H9 (cell line): Measurements from ENCODE around the gene GSG1L. TPM values are rescaled to one million over a fixed set of nuclear protein-coding genes. Genes with fewer than 3 reads are reported as not detected.

Experiments
- DNase-seq: peaks from one replicate; pipeline ENCODE4 v3.0.0-alpha.2; 2017
- H2AFZ ChIP-seq: one replicate; pipeline ENCODE4 v1.6.1; 2013; ENCODE audit warnings: mild to moderate bottlenecking, low read length, control low read depth, moderate library complexity
- H2AK5ac ChIP-seq: 2 replicates; pipeline ENCODE4 v1.6.1; 2013; ENCODE audit warnings: low read length, control low read depth, mixed read lengths; ENCODE audit not compliant: insufficient read length
- H2BK120ac ChIP-seq: one replicate; pipeline ENCODE4 v1.6.1; 2013; ENCODE audit warnings: low read depth, mild to moderate bottlenecking, low read length, control low read depth, inconsistent platforms; ENCODE audit not compliant: poor library complexity, severe bottlenecking
- H2BK12ac ChIP-seq: 2 replicates; pipeline ENCODE4 v1.6.1; 2013; ENCODE audit warnings: low read length, control low read depth, mixed read lengths, low read depth; ENCODE audit not compliant: insufficient read length
- H2BK15ac ChIP-seq: 2 replicates; pipeline ENCODE4 v1.6.1; 2013; ENCODE audit warnings: low read depth, low read length, control low read depth
- H2BK20ac ChIP-seq: one replicate; pipeline ENCODE4 v1.6.1; 2013; ENCODE audit warnings: low read depth, mild to moderate bottlenecking, low read length, control low read depth, inconsistent platforms; ENCODE audit not compliant: poor library complexity, severe bottlenecking
- H2BK5ac ChIP-seq: 2 replicates; pipeline ENCODE4 v1.6.1; 2013; ENCODE audit warnings: low read length, control low read depth, mixed read lengths; ENCODE audit not compliant: insufficient read length
- H3K14ac ChIP-seq: 2 replicates; pipeline ENCODE4 v1.6.1; 2013; ENCODE audit warnings: low read length, control low read depth; ENCODE audit not compliant: insufficient read depth
- H3K18ac ChIP-seq: 2 replicates; pipeline ENCODE4 v1.6.1; 2013; ENCODE audit warnings: low read depth, mild to moderate bottlenecking, mixed read lengths, low read length, control low read depth; ENCODE audit not compliant: insufficient read length
- H3K23ac ChIP-seq: 2 replicates; pipeline ENCODE4 v1.6.1; 2013; ENCODE audit warnings: low read length, control low read depth, mixed read lengths, low read depth; ENCODE audit not compliant: insufficient read length
- H3K23me2 ChIP-seq: 2 replicates; pipeline ENCODE4 v1.6.1; 2013; ENCODE audit warnings: low read depth, mild to moderate bottlenecking, mixed read lengths, low read length, control low read depth; ENCODE audit not compliant: insufficient read length, poor library complexity, severe bottlenecking
- H3K27ac ChIP-seq: 2 replicates; pipeline ENCODE4 v1.5.1; 2013; ENCODE audit warnings: low read length, control low read depth, mixed read lengths, low read depth; ENCODE audit not compliant: insufficient read length
- H3K27me3 ChIP-seq: 2 replicates; pipeline ENCODE4 v1.6.1; 2013; ENCODE audit warnings: low read length, control low read depth, inconsistent platforms; ENCODE audit not compliant: insufficient read depth
- H3K4ac ChIP-seq: 2 replicates; pipeline ENCODE4 v1.6.1; 2013; ENCODE audit warnings: low read depth, mild to moderate bottlenecking, control low read depth, inconsistent platforms, low read length, moderate library complexity
- H3K4me1 ChIP-seq: 2 replicates; pipeline ENCODE4 v1.6.1; 2013; ENCODE audit warnings: low read length, control low read depth, inconsistent platforms; ENCODE audit not compliant: insufficient read depth
- H3K4me2 ChIP-seq: 2 replicates; pipeline ENCODE4 v1.6.1; 2013; ENCODE audit warnings: low read length, control low read depth, mixed read lengths; ENCODE audit not compliant: insufficient read length, insufficient read depth
- H3K56ac ChIP-seq: 2 replicates; pipeline ENCODE4 v1.6.1; 2013; ENCODE audit warnings: low read depth, mild to moderate bottlenecking, mixed read lengths, low read length, control low read depth; ENCODE audit not compliant: insufficient read length
- H3K79me1 ChIP-seq: 2 replicates; pipeline ENCODE4 v1.6.1; 2013; ENCODE audit warnings: low read depth, mild to moderate bottlenecking, moderate library complexity, low read length, control low read depth, inconsistent platforms; ENCODE audit not compliant: insufficient read depth, poor library complexity, severe bottlenecking
- H3K79me2 ChIP-seq: 2 replicates; pipeline ENCODE4 v1.6.1; 2013; ENCODE audit warnings: low read length, control low read depth, inconsistent platforms; ENCODE audit not compliant: insufficient read depth
- H3K9ac ChIP-seq: 2 replicates; pipeline ENCODE4 v1.6.1; 2013; ENCODE audit warnings: low read length, control low read depth, mixed read lengths; ENCODE audit not compliant: insufficient read length; ENCODE audit errors: extremely low read depth
- H3K9me3 ChIP-seq: one replicate; pipeline ENCODE4 v1.6.1; 2013; ENCODE audit warnings: low read depth, low read length, inconsistent platforms; ENCODE audit not compliant: control insufficient read depth
- H3T11ph ChIP-seq: one replicate; pipeline ENCODE4 v1.6.1; 2013; ENCODE audit warnings: mild to moderate bottlenecking, low read length, control low read depth, inconsistent platforms
- H4K20me1 ChIP-seq: one replicate; pipeline ENCODE4 v1.6.1; 2013; ENCODE audit not compliant: control insufficient read depth, insufficient read length, insufficient read depth
- H4K5ac ChIP-seq: 2 replicates; pipeline ENCODE4 v1.6.1; 2013; ENCODE audit warnings: low read depth, mild to moderate bottlenecking, mixed read lengths, low read length, control low read depth; ENCODE audit not compliant: insufficient read length
- H4K8ac ChIP-seq: replicated peaks from 2 replicates; pipeline ENCODE4 v1.6.1; 2013; ENCODE audit warnings: low read length, control low read depth, mixed read lengths, low read depth; ENCODE audit not compliant: insufficient read length
- H4K91ac ChIP-seq: 2 replicates; pipeline ENCODE4 v1.6.1; 2013; ENCODE audit warnings: low read depth, mild to moderate bottlenecking, moderate library complexity, mixed read lengths, low read length, control low read depth; ENCODE audit not compliant: insufficient read length
- H3K27ac Mint-ChIP-seq, 3 experiments: 2 replicates in 2 of 3; 3 replicates in 1 of 3; pipeline ENCODE4 v1.8.0; 2020 to 2021; ENCODE audit warnings: mixed read lengths in 3 of 3, mild to moderate bottlenecking in 1 of 3, moderate library complexity in 1 of 3
- H3K27me3 Mint-ChIP-seq: 2 replicates; pipeline ENCODE4 v1.8.0; 2021; ENCODE audit warnings: low read depth, mild to moderate bottlenecking, moderate library complexity, mixed read lengths
- H3K36me3 Mint-ChIP-seq, 3 experiments: 2 replicates in 2 of 3; 3 replicates in 1 of 3; pipeline ENCODE4 v1.8.0; 2020 to 2021; ENCODE audit warnings: low read depth in 3 of 3, mixed read lengths in 3 of 3; ENCODE audit not compliant: insufficient read depth in 1 of 3
- H3K4me1 Mint-ChIP-seq, 2 experiments: 2 replicates each; pipeline ENCODE4 v1.8.0; 2020; ENCODE audit warnings: mixed read lengths in 2 of 2
- H3K4me3 Mint-ChIP-seq, 2 experiments: 2 replicates in 1 of 2; 3 replicates in 1 of 2; pipeline ENCODE4 v1.8.0; 2020 to 2021; ENCODE audit warnings: mild to moderate bottlenecking in 2 of 2, mixed read lengths in 2 of 2, moderate library complexity in 1 of 2
- H3K9me3 Mint-ChIP-seq, 2 experiments: 2 replicates in 1 of 2; 3 replicates in 1 of 2; pipeline ENCODE4 v1.8.0; 2020; ENCODE audit warnings: mild to moderate bottlenecking in 2 of 2, mixed read lengths in 2 of 2, moderate library complexity in 1 of 2
- CTCF ChIP-seq: fragments of 200-600 bp; sonication (generic); conservative IDR thresholded peaks from 3 replicates; pipeline ENCODE4 v1.8.0; 2021; ENCODE audit warnings: antibody characterized with exemption, mild to moderate bottlenecking
- WGBS: extraction: QIAGEN DNeasy Blood & Tissue Kit; methylation state at CpG from one replicate; pipeline ENCODE4 v1.1.7; 2013; ENCODE audit warnings: missing lambda C conversion rate, low lambda C conversion rate, mixed read lengths; ENCODE audit not compliant: insufficient read length; ENCODE audit errors: extremely low coverage; 5-methylcytosine and 5-hydroxymethylcytosine counted together
- total RNA-seq: library from RNA; stranded (reverse); gene quantifications from 2 replicates; pipeline ENCODE4 v1.2.1, GENCODE V29; 2021

GSG1L gene
- total RNA-seq, 1 experiment from 2014 or later: 0.35 TPM

GRCh38 chr16:27841911-27842310, 221.6 kb downstream of the GSG1L start:
- no peak overlapping the region for H2BK5ac ChIP-seq
- no peak overlapping the region for H3K14ac ChIP-seq
- H3K23me2 ChIP-seq: no peaks in the 10 kb centered on the region
- TF ChIP-seq CTCF: no peak
- Mint-ChIP-seq H3K4me1 (peaks cover 6 to 16% of the 10 kb centered on the region in 2 experiments), H3K9me3 (peaks cover 0 to 4% of the 10 kb centered on the region in 2 experiments; a peak in 2 of 5 replicates), H3K4me3 (no peak overlapping the region), H3K27me3 (no peaks in the 10 kb centered on the region), H3K36me3 (peaks cover 0 to 3% (median 3%) of the 10 kb centered on the region in 3 experiments; a peak in 2 of 7 replicates), H3K27ac (no peak overlapping the region)
- no peak overlapping the region for H3K4ac ChIP-seq
- no CpG with 5 or more reads among the region's 24 CpGs for WGBS
- H3K79me2 ChIP-seq: no peaks in the 10 kb centered on the region
- no peak overlapping the region for H2BK12ac ChIP-seq
- H3K56ac ChIP-seq: no peak overlapping the region
- H3K23ac ChIP-seq: no peak overlapping the region
- no peak overlapping the region for H3T11ph ChIP-seq
- no peak overlapping the region for H4K91ac ChIP-seq
- no peak overlapping the region for H2AFZ ChIP-seq
- H3K18ac ChIP-seq: no peak overlapping the region
- no peak for DNase-seq
- H2AK5ac ChIP-seq: no peak overlapping the region
- no peak overlapping the region for H3K27ac ChIP-seq
- no peaks in the 10 kb centered on the region for H3K9me3 ChIP-seq
- H3K4me1 ChIP-seq: no peaks in the 10 kb centered on the region; the same call in 1 of the 2 replicates
- no peak overlapping the region for H3K4me2 ChIP-seq
- no peak overlapping the region for H4K8ac ChIP-seq
- no peak overlapping the region for H3K9ac ChIP-seq
- H4K5ac ChIP-seq: no peak overlapping the region
- no peaks in the 10 kb centered on the region for H4K20me1 ChIP-seq
- H2BK15ac ChIP-seq: no peak overlapping the region
- H2BK20ac ChIP-seq: no peak overlapping the region
- no peaks in the 10 kb centered on the region for H3K79me1 ChIP-seq
- no peak overlapping the region for H2BK120ac ChIP-seq
- no peaks in the 10 kb centered on the region for H3K27me3 ChIP-seq
